B cell (primary cell): ENCODE results near the gene TYK2. TPM values are rescaled to one million over a fixed set of nuclear protein-coding genes. Genes with fewer than 3 reads are reported as not detected.

Experiments used
- ATAC-seq: fragments of 200-7000 bp; cut with Tn5 transposase; one replicate; pipeline ENCODE4 v1.10.0; 2021; ENCODE audit warnings: low read depth, mild to moderate bottlenecking, moderate number of reproducible peaks, moderate library complexity
- CTCF ChIA-PET: fragments of 350-600 bp; sonication (Branson Sonifier 250); formaldehyde crosslinking; loops from one replicate; lab custom pipeline; 2021; ENCODE audit warnings: antibody characterized with exemption, inconsistent platforms; lab: Charles Lee
- POLR2A ChIA-PET: fragments of 350-600 bp; sonication (Branson Sonifier 250); formaldehyde crosslinking; loops from one replicate; lab custom pipeline; 2021; ENCODE audit warnings: antibody characterized with exemption; lab: Charles Lee
- DNase-seq: peaks from one replicate; pipeline ENCODE4 v3.0.0; 2013
- H2AFZ ChIP-seq: 2 replicates; pipeline ENCODE4 v1.6.1; 2012; ENCODE audit warnings: mild to moderate bottlenecking, low read depth, low read length; ENCODE audit not compliant: insufficient read depth, poor library complexity, severe bottlenecking
- H3K27ac ChIP-seq, 2 donors: 1 replicate in 1 of 2; 2 replicates in 1 of 2; pipeline ENCODE4 v1.5.1; 2012 to 2013; ENCODE audit warnings: low read length in 2 of 2, mild to moderate bottlenecking in 2 of 2, moderate library complexity in 1 of 2
- H3K27me3 ChIP-seq, 4 experiments: fragments of 200-600 bp in 1 of 4; sonication (generic) in 1 of 4; replicated peaks in 1 of 4; 1 replicate in 2 of 4; 2 replicates in 2 of 4; pipeline versions ENCODE4 v1.6.1 to v1.7.0; 2013 to 2016; ENCODE audit warnings: low read length in 3 of 4, mild to moderate bottlenecking in 2 of 4, mixed read lengths in 1 of 4, moderate library complexity in 1 of 4; ENCODE audit not compliant: insufficient read depth in 4 of 4, control insufficient read depth in 3 of 4; ENCODE audit errors: control extremely low read depth in 1 of 4
- H3K36me3 ChIP-seq, 2 experiments: replicated peaks in 1 of 2; 1 replicate in 1 of 2; 2 replicates in 1 of 2; pipeline versions ENCODE4 v1.6.1 to v1.7.1; 2013; ENCODE audit warnings: low read length in 1 of 2; ENCODE audit not compliant: insufficient read depth in 2 of 2, control insufficient read depth in 1 of 2; ENCODE audit errors: control extremely low read depth in 1 of 2, extremely low read depth in 1 of 2
- H3K4me1 ChIP-seq, 2 donors: fragments of 200-600 bp in 1 of 2; sonication (generic) in 1 of 2; 1 replicate in 1 of 2; 2 replicates in 1 of 2; pipeline versions ENCODE4 v1.5.1 to v1.6.1; 2013 to 2017; ENCODE audit warnings: low read length in 2 of 2; ENCODE audit not compliant: control insufficient read depth in 2 of 2, insufficient read depth in 2 of 2
- H3K4me2 ChIP-seq: replicated peaks from 2 replicates; pipeline ENCODE3; 2012; ENCODE audit warnings: mild to moderate bottlenecking, low read depth, low read length; ENCODE audit not compliant: poor library complexity, severe bottlenecking
- H3K4me3 ChIP-seq, 5 experiments: fragments of 200-600 bp in 1 of 5; sonication (generic) in 1 of 5; 1 replicate in 3 of 5; 2 replicates in 2 of 5; pipeline versions ENCODE4 v1.5.1 to v1.7.0; 2011 to 2016; ENCODE audit warnings: low read length in 4 of 5, mild to moderate bottlenecking in 4 of 5, low read depth in 2 of 5, control low read depth in 1 of 5, moderate library complexity in 1 of 5; ENCODE audit not compliant: insufficient read depth in 1 of 5; ENCODE audit errors: control extremely low read depth in 1 of 5, extremely low read depth in 1 of 5
- H3K79me2 ChIP-seq: fragments of 200-600 bp; sonication (generic); one replicate; pipeline ENCODE4 v1.6.0; 2016; ENCODE audit warnings: low read length; ENCODE audit not compliant: control insufficient read depth, insufficient read depth
- H3K9ac ChIP-seq: fragments of 200-600 bp; sonication (generic); 2 replicates; pipeline ENCODE4 v1.6.1; 2017; ENCODE audit warnings: mild to moderate bottlenecking, low read length, moderate library complexity
- H3K9me3 ChIP-seq, 3 donors: one replicate each; pipeline versions ENCODE4 v1.6.1 to v1.7.1; 2013; ENCODE audit warnings: low read length in 2 of 3; ENCODE audit not compliant: control insufficient read depth in 2 of 3, insufficient read depth in 1 of 3; ENCODE audit errors: control extremely low read depth in 1 of 3
- H4K20me1 ChIP-seq: 2 replicates; pipeline ENCODE4 v1.6.0; 2012; ENCODE audit warnings: mild to moderate bottlenecking, low read length; ENCODE audit not compliant: insufficient read depth, control insufficient read depth, poor library complexity, severe bottlenecking
- H3K27ac Mint-ChIP-seq: one replicate; pipeline ENCODE4 v1.8.0; 2021; ENCODE audit warnings: mixed read lengths
- H3K27me3 Mint-ChIP-seq: one replicate; pipeline ENCODE4 v1.8.0; 2021; ENCODE audit warnings: mixed read lengths
- H3K4me1 Mint-ChIP-seq: one replicate; pipeline ENCODE4 v1.8.0; 2021; ENCODE audit warnings: mixed read lengths
- H3K4me3 Mint-ChIP-seq: one replicate; pipeline ENCODE4 v1.8.0; 2021; ENCODE audit warnings: mixed read lengths
- H3K9me3 Mint-ChIP-seq: one replicate; pipeline ENCODE4 v1.8.0; 2022; ENCODE audit warnings: mixed read lengths; ENCODE audit not compliant: insufficient read depth
- CTCF ChIP-seq: fragments of 200-600 bp; IDR thresholded peaks from one replicate; pipeline ENCODE4 v1.8.0; 2022; ENCODE audit warnings: antibody characterized with exemption, mild to moderate bottlenecking
- EZH2 ChIP-seq: IDR thresholded peaks from 2 replicates; pipeline ENCODE4 v1.6.1; 2012; ENCODE audit warnings: borderline replicate concordance, low read depth, mild to moderate bottlenecking, moderate library complexity, low read length; ENCODE audit not compliant: insufficient read depth, poor library complexity, severe bottlenecking
- WGBS: methylation state at CpG from one replicate; pipeline ENCODE4 v1.1.5; 2013; ENCODE audit warnings: missing lambda C conversion rate; ENCODE audit not compliant: insufficient coverage; 5-methylcytosine and 5-hydroxymethylcytosine counted together
- intact Hi-C: fragments of 100-400 bp; cut with micrococcal nuclease; formaldehyde crosslinking; loops from one replicate; pipeline ENCODE4 v1.10.0; 2022
- polyA plus RNA-seq: library from polyadenylated mRNA; depleted of rRNA; stranded (reverse); fragments of >200 nt; gene quantifications from 2 replicates; pipeline ENCODE4 v1.2.3, GENCODE V29; 2012
- total RNA-seq, 2 donors: library from RNA; stranded (reverse); fragments of 120-200 nt in 1 of 2; gene quantifications; 1 replicate in 1 of 2; 2 replicates in 1 of 2; pipeline versions ENCODE4 v1.2.3 to v1.2.4, GENCODE V29; 2013 to 2022

Gene TYK2
- total and polyA plus RNA-seq, 2 donors (not counting 1 experiment from before 2014, with no cell fraction given), result 337 to 343 TPM

GRCh38 chr19:10416083-10416379 is 35.7 kb upstream of the TYK2 start:
- H3K4me1 Mint-ChIP-seq, result peaks cover 59% of the 10 kb centered on the region
- 14% methylated on average over 9 of the region's 9 CpGs for WGBS
- Histone ChIP-seq H3K36me3 (no peaks in the 10 kb centered on the region), H3K79me2 (no peaks in the 10 kb centered on the region), H3K27ac (peak overlapping the region in 1 of 2 donors; percentile 28), H3K4me1 (peaks cover 66 to 82% of the 10 kb centered on the region in 2 donors), H3K27me3 (peaks cover 0 to 40% (median 24%) of the 10 kb centered on the region in 4 experiments), H3K9ac (peak overlapping the region; percentile 72), H3K4me2 (peak overlapping the region; percentile 96), H3K9me3 (peaks cover 0 to 33% (median 0%) of the 10 kb centered on the region in 3 donors), H3K4me3 (peak overlapping the region; percentile 15 to 69 (median 49)), H2AFZ (peak overlapping the region; percentile 81), H4K20me1 (no peaks in the 10 kb centered on the region)
- no peaks in the 10 kb centered on the region for H3K9me3 Mint-ChIP-seq
- ATAC-seq (no peak), DNase-seq (no peak)
- H3K4me3 Mint-ChIP-seq, result peak overlapping the region; percentile 85
- POLR2A ChIA-PET, result interaction anchor here (0.8 to 2.6 kb wide), 6 partner anchors 10 to 145 kb away, joined by 3 to 19 read pairs (median 4); partner anchors contain the start of genes CDC37 and ICAM1
- intact Hi-C loops, result loop anchor here (1.0 to 5.0 kb wide), 4 partner anchors 12 to 151 kb away; partner anchors contain the start of genes CDC37, CDKN2D and KRI1
- TF ChIP-seq CTCF, result no peak
- peaks cover 23% of the 10 kb centered on the region for H3K27me3 Mint-ChIP-seq
- peak overlapping the region; percentile 55 for H3K27ac Mint-ChIP-seq
- CTCF ChIA-PET, result interaction anchor here (1.0 to 18.8 kb wide), 7 partner anchors 9 to 157 kb away, joined by 3 to 282 read pairs (median 12); partner anchors contain the start of gene CDC37

GRCh38 chr19:10412257-10412977 is 32.0 kb upstream of the TYK2 start:
- no peaks in the 10 kb centered on the region for H4K20me1 ChIP-seq
- Mint-ChIP-seq H3K27ac (peak overlapping the region; percentile 70), H3K4me1 (peaks cover 67% of the 10 kb centered on the region), H3K9me3 (no peaks in the 10 kb centered on the region), H3K4me3 (peak overlapping the region; percentile 74), H3K27me3 (peaks cover 4% of the 10 kb centered on the region)
- H3K79me2 ChIP-seq, result no peaks in the 10 kb centered on the region
- ATAC-seq (peak; percentile 18), DNase-seq (peak; percentile 73)
- H3K27me3 ChIP-seq, result peaks cover 0 to 7% (median 2%) of the 10 kb centered on the region in 4 experiments
- intact Hi-C loops, result loop anchor here (1.0 kb wide), 1 partner anchor 9 kb away; the partner anchor contains the start of gene CDC37
- CTCF ChIA-PET, result interaction anchor here (0.7 to 18.8 kb wide), 11 partner anchors 6 to 153 kb away, joined by 3 to 282 read pairs (median 13); partner anchors contain the start of genes CDC37, ICAM5 and PDE4A
- peak overlapping the region; percentile 65 for H3K4me2 ChIP-seq
- peaks cover 0 to 19% (median 0%) of the 10 kb centered on the region in 3 donors for H3K9me3 ChIP-seq
- peak overlapping the region; percentile 14 for H2AFZ ChIP-seq
- peak overlapping the region in 2 of 5 experiments; percentile 15 to 28 for H3K4me3 ChIP-seq
- H3K9ac ChIP-seq, result peak overlapping the region; percentile 36
- H3K4me1 ChIP-seq, result peaks cover 66 to 83% of the 10 kb centered on the region in 2 donors
- H3K27ac ChIP-seq, result peak overlapping the region; percentile 57 to 78
- 48% methylated on average over 9 of the region's 13 CpGs for WGBS
- POLR2A ChIA-PET, result interaction anchor here (0.7 to 1.8 kb wide), 7 partner anchors 9 to 162 kb away, joined by 3 to 8 read pairs (median 3); partner anchors contain the start of genes CDC37 and ICAM1
- no peaks in the 10 kb centered on the region for H3K36me3 ChIP-seq
- no peak for TF ChIP-seq EZH2
- TF ChIP-seq CTCF, result no peak
